AG04450 (cell line): ENCODE results near the gene MYLIP. TPM values are rescaled to one million over a fixed set of nuclear protein-coding genes. Genes with fewer than 3 reads are reported as not detected.

ENCODE experiments used
- CTCF ChIA-PET: fragments of 300-600, 350-600 bp; formaldehyde crosslinking; extraction: SDS; loops from one replicate; lab custom pipeline; 2022; ENCODE audit warnings: antibody characterized with exemption, inconsistent platforms; lab: Charles Lee
- POLR2A ChIA-PET: fragments of 350-600 bp; formaldehyde crosslinking; extraction: SDS; loops from one replicate; lab custom pipeline; 2021; ENCODE audit warnings: antibody characterized with exemption, inconsistent platforms; lab: Yijun Ruan, JAX
- DNase-seq: peaks from one replicate; pipeline ENCODE4 v3.0.0-alpha.2; 2011; ENCODE audit warnings: low read depth, low spot score
- H3K27ac ChIP-seq: one replicate; pipeline ENCODE4 v1.5.1; 2012; ENCODE audit warnings: low read depth, low read length, control low read depth
- H3K27me3 ChIP-seq: one replicate; pipeline ENCODE4 v1.6.0; 2012; ENCODE audit warnings: low read length; ENCODE audit not compliant: control insufficient read depth, insufficient read depth
- H3K4me3 ChIP-seq: 2 replicates; pipeline ENCODE4 v1.5.1; 2011; ENCODE audit warnings: mild to moderate bottlenecking, low read depth, low read length, control low read depth
- H3K9me3 ChIP-seq: 2 replicates; pipeline ENCODE4 v1.5.1; 2012; ENCODE audit warnings: low read length; ENCODE audit not compliant: control insufficient read depth, insufficient read depth
- polyA plus RNA-seq: library from polyadenylated mRNA; depleted of rRNA; stranded (reverse); fragments of >200 nt; gene quantifications from 2 replicates; pipeline ENCODE4 v1.2.3, GENCODE V29; 2011
- TF ChIP-seq, protein P1 (sequence below): IDR thresholded peaks from 2 replicates; pipeline ENCODE4 v1.5.1; 2011; ENCODE audit warnings: low read depth, low read length, control low read depth, inconsistent platforms

The MYLIP gene
- polyA plus RNA-seq, 1 experiment = 4.8 TPM

DNA sequence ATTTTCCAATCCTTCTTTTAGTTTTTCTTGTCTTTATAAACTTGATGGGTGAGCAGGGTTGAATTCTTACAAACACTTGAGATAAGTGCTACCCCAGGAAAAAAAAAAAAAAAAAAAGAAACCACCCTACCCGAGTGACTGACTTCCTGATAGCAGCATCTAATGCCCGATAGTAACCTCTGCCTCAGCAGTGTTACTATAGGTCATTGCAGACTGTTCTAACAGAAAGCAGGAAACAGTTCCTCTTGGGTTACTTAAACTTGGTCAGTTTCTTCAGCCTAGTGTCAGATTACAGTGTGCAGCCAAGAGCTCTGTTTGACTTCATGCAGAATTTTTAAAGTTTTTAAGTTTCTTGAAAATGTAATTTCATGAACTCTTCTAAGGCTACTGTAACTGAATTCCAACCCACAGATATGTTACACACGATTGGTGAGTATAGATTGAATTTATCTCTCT lies 2.1 kb downstream of the MYLIP start:
- CTCF ChIA-PET = interaction anchor here (1.2 to 1.9 kb wide), 3 partner anchors 53 to 440 kb away, joined by 3 to 11 read pairs (median 4); no protein-coding TSS in a partner anchor
- Histone ChIP-seq H3K27ac (peak overlapping the region; percentile 48), H3K27me3 (peaks cover 15% of the 10 kb centered on the region), H3K9me3 (no peaks in the 10 kb centered on the region; the same call in 1 of the 2 replicates), H3K4me3 (peak overlapping the region; percentile 76)
- POLR2A ChIA-PET = interaction anchor here (0.7 kb wide), 3 partner anchors 22 to 394 kb away, joined by 3 to 7 read pairs (median 4); no protein-coding TSS in a partner anchor
- DNase-seq = peak; percentile 41
- TF ChIP-seq, protein P1, sequence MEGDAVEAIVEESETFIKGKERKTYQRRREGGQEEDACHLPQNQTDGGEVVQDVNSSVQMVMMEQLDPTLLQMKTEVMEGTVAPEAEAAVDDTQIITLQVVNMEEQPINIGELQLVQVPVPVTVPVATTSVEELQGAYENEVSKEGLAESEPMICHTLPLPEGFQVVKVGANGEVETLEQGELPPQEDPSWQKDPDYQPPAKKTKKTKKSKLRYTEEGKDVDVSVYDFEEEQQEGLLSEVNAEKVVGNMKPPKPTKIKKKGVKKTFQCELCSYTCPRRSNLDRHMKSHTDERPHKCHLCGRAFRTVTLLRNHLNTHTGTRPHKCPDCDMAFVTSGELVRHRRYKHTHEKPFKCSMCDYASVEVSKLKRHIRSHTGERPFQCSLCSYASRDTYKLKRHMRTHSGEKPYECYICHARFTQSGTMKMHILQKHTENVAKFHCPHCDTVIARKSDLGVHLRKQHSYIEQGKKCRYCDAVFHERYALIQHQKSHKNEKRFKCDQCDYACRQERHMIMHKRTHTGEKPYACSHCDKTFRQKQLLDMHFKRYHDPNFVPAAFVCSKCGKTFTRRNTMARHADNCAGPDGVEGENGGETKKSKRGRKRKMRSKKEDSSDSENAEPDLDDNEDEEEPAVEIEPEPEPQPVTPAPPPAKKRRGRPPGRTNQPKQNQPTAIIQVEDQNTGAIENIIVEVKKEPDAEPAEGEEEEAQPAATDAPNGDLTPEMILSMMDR = no peak

- TF ChIP-seq, protein P1 = no peak
- Histone ChIP-seq H3K9me3 (no peaks in the 10 kb centered on the region; the same call in 1 of the 2 replicates), H3K27me3 (peaks cover under 1% of the 10 kb centered on the region), H3K4me3 (no peak overlapping the region), H3K27ac (no peak overlapping the region)
- POLR2A ChIA-PET = interaction anchor here (0.5 kb wide), 1 partner anchor 68 kb away, joined by 3 read pairs; no protein-coding TSS in a partner anchor
- DNase-seq = no peak
- CTCF ChIA-PET = interaction anchor here (0.7 to 1.9 kb wide), 2 partner anchors 50 to 442 kb away, joined by 4 to 7 read pairs; no protein-coding TSS in a partner anchor
These were observed 4.0 kb downstream of the MYLIP start for GRCh38 chr6:16132909-16133308.

DNA sequence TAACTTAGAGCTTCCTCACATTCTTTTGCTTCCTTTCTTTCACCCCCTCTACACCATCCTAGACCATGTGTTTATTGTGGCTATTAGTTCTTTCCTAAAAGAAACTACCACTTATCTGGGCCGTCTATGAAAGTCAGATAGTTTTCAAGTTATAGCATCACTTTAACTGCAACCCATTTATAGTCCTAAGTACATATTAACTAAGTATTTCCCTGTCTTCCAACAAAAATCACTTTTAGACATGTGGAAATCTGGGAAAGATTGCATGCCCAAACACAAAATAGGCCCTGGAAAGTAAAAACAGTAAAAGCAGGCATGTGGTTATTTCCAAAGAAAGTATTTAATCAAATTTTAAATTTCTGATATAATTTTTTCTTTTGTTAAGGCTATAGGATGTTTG lies 5.5 kb downstream of the MYLIP start:
- CTCF ChIA-PET = interaction anchor here (0.7 to 1.9 kb wide), 2 partner anchors 48 to 72 kb away, joined by 5 to 7 read pairs; no protein-coding TSS in a partner anchor
- H3K27me3 ChIP-seq = no peaks in the 10 kb centered on the region
- TF ChIP-seq, protein P1 = no peak
- POLR2A ChIA-PET = no interaction called here
- DNase-seq = no peak
- no peaks in the 10 kb centered on the region; the same call in 1 of the 2 replicates for H3K9me3 ChIP-seq
- H3K4me3 ChIP-seq = no peak overlapping the region
- no peak overlapping the region for H3K27ac ChIP-seq

DNA sequence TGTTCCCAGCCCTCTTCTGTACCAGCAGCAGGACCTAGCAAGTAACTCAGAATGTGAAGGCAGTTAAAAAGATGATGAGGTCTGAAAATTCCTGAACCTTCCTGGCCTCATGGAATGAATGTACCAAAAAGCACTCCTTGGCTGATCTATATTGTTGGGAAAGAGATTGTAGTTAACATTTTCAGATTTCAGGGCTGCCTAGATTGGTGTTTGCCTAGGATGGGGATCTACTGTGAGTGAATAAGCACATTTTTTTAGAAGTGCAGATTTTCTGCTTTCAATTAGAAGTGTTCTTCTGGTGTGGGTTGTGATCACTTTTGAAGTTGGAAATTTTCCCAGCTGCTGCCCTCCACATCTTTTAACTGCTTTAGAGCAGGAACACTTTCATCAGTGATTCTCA lies 6.2 kb downstream of the MYLIP start:
- POLR2A ChIA-PET = no interaction called here
- no peaks in the 10 kb centered on the region for H3K27me3 ChIP-seq
- no peak overlapping the region for H3K27ac ChIP-seq
- no peak overlapping the region for H3K4me3 ChIP-seq
- TF ChIP-seq, protein P1 = no peak
- CTCF ChIA-PET = no interaction called here
- no peak for DNase-seq
- no peaks in the 10 kb centered on the region for H3K9me3 ChIP-seq

DNA sequence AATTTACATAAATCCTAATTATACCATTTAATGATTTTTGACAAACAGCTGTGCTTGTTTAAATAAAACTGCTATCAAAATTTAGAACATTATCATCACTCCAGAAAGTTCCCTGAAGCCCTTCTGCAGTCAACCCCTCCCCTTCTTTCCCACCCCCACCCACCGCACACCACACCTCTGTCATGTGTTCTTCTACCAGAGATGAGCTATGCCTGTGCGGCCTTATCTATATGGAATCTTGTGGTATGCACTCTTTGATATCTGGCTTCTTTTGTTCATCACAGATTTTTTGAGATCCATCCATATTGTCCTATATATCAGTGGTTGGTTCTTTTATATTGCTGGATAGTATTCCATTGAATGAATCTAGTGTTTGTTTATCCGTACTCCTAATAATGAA lies 7.2 kb downstream of the MYLIP start:
- ChIA-PET CTCF (interaction anchor here (1.1 to 3.0 kb wide), 4 partner anchors 8 to 445 kb away, joined by 3 to 18 read pairs (median 6); partner anchors contain the start of gene MYLIP), POLR2A (no interaction called here)
- Histone ChIP-seq H3K4me3 (no peak overlapping the region), H3K27me3 (no peaks in the 10 kb centered on the region), H3K9me3 (no peaks in the 10 kb centered on the region), H3K27ac (no peak overlapping the region)
- DNase-seq = no peak
- TF ChIP-seq, protein P1 = no peak
